Stimulated activated CD8-positive, alpha-beta memory T cell treated with anti-CD3 and anti-CD28 coated beads, Interleukin-12 subunit alpha, Interleukin-12 subunit beta, amount 100 ng/mL, for 4 hours (primary cell): Measurements from ENCODE around the gene NBR1.
"Not testable (repeated sequence)": the region's sequence is repeated elsewhere in the genome, so short reads cannot be mapped to it uniquely, and the experiment has no call there.

Experiments
- DNase-seq: peaks from one replicate; pipeline ENCODE4 v3.0.0-alpha.2; 2020; ENCODE audit warnings: low read depth

The NBR1 gene, protein sequence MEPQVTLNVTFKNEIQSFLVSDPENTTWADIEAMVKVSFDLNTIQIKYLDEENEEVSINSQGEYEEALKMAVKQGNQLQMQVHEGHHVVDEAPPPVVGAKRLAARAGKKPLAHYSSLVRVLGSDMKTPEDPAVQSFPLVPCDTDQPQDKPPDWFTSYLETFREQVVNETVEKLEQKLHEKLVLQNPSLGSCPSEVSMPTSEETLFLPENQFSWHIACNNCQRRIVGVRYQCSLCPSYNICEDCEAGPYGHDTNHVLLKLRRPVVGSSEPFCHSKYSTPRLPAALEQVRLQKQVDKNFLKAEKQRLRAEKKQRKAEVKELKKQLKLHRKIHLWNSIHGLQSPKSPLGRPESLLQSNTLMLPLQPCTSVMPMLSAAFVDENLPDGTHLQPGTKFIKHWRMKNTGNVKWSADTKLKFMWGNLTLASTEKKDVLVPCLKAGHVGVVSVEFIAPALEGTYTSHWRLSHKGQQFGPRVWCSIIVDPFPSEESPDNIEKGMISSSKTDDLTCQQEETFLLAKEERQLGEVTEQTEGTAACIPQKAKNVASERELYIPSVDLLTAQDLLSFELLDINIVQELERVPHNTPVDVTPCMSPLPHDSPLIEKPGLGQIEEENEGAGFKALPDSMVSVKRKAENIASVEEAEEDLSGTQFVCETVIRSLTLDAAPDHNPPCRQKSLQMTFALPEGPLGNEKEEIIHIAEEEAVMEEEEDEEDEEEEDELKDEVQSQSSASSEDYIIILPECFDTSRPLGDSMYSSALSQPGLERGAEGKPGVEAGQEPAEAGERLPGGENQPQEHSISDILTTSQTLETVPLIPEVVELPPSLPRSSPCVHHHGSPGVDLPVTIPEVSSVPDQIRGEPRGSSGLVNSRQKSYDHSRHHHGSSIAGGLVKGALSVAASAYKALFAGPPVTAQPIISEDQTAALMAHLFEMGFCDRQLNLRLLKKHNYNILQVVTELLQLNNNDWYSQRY

DNA sequence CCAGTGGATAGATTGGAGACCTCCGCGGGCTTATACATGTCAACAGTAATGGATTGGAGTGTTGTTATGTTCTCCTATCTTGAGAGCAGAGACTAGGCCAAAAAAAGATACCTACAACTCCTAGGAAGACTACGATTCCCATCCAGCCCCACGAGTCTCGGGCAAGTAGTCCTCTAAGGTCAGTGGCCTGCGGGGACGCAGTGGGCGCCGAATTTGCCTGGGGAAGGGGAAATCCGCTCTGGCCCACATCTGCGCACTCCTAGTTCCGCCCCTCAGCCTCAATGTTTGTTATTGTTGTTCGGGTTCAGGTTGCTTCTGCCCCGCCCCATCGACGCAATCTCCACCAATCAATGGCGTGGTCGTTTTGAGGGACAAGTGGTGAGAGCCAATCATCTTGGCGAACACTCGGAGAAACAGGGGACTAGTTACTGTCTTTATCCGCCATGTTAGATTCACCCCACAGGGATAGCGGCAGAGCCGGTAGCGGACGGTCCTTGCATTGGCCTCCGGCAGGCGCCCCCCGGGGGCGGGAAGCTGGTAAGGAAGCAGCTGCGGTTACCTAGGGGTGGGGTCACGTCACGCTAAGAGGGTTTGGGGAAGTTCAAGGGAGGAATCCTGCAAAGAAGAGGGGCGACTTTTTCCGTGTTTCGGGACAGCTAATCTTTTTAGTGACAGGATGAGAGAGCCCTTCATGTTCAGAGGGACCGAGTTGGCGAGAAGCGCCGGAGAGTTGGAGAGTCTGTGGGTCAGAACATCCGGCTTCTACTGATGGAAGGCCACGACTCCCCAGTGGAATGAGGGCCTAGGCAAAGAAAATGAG is at the start of gene NBR1:
NBR1 (plus strand) TSS at position 449 of the 820 bp plus-strand sequence. CDS start 4,586 bp downstream, outside the sequence.
- peak; percentile 87 for DNase-seq

DNA sequence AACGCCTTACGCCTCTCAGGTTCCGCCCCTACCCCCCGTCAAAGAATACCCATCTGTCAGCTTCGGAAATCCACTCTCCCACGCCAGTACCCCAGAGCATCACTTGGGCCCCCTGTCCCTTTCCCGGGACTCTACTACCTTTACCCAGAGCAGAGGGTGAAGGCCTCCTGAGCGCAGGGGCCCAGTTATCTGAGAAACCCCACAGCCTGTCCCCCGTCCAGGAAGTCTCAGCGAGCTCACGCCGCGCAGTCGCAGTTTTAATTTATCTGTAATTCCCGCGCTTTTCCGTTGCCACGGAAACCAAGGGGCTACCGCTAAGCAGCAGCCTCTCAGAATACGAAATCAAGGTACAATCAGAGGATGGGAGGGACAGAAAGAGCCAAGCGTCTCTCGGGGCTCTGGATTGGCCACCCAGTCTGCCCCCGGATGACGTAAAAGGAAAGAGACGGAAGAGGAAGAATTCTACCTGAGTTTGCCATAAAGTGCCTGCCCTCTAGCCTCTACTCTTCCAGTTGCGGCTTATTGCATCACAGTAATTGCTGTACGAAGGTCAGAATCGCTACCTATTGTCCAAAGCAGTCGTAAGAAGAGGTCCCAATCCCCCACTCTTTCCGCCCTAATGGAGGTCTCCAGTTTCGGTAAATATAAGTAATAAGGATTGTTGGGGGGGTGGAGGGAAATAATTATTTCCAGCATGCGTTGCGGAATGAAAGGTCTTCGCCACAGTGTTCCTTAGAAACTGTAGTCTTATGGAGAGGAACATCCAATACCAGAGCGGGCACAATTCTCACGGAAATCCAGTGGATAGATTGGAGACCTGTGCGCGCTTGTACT is 45.7 kb upstream of the NBR1 start, which contains the start of gene BRCA1:
BRCA1 (minus strand) TSS at position 232 of the 834 bp plus-strand sequence. CDS start 1,268 bp downstream, outside the sequence.
- DNase-seq = peak; percentile 80

DNA sequence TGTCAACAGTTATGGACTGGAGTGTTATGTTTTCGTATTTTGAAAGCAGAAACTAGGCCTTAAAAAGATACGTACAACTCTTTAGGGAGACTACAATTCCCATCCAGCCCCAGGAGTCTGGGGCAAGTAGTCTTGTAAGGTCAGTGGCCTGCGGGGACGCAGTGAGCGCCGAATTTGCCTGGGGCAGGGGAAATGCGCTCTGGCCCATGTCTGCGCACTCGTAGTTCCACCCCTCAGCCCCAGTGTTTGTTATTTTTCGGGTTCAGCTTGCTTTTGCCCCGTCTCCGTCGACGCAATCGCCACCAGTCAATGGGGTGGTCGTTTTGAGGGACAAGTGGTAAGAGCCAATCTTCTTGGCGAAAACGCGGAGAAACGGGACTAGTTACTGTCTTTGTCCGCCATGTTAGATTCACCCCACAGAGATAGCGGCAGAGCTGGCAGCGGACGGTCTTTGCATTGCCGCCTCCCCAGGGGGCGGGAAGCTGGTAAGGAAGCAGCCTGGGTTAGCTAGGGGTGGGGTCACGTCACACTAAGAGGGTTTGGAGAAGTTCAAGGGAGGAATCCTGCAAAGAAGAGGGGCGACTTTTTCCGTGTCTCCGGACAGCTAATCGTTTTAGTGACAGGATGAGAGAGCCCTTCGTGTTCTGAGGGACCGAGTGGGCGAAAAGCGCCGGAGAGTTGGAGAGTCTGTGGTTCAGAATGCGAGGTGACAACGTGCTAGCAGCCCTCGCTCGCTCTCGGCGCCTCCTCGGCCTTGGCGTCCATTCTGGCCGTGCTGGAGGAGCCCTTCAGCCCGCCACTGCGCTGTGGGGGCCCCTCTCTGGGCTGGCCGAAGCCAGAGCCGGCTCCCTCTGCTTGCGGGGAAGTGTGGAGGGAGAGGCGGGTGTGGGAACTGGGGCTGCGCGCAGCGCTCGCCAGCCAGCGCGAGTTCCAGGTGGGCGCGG is 44.8 kb upstream of the NBR1 start:
- no peak for DNase-seq

DNA sequence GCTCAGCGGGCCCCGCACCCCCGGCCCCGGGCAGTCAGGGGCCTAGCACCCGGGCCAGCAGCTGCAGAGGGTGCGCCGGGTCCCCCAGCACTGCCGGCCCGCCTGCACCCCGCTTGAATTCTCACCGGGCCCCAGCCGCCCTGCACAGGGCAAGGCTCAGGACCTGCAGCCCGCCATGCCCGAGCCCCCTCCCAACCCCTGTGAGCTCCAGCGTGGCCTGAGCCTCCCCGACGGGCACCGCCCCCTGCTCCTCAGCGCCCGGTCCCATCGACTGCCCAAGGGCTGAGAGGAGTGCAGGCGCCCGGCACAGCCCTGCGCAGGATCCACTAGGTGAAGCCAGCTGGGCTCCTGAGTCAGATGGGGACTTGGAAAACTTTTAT is 44.1 kb upstream of the NBR1 start:
- DNase-seq = no peak

DNA sequence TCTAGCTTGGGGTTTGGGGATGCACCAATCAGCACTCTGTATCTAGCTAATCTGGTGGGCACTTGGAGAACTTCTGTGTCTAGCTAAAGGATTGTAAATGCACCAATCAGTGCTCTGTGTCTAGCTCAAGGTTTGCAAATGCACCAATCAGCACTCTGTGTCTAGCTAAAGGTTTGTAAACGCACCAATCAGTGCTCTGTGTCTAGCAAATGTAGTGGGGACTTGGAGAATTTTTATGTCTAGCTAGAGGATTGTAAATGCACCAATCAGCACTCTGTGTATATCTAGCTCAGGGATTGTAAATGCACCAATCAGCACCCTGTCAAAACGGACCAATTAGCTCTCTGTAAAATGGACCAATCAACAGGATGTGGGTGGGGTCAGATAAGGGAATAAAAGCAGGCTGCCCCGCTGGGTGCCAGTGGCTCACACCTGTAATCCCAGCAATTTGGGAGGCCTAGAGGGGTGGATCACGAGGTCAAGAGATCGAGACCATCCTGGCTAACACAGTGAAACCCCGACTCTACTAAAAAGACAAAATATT is 43.6 kb upstream of the NBR1 start:
- not testable (repeated sequence) for DNase-seq

DNA sequence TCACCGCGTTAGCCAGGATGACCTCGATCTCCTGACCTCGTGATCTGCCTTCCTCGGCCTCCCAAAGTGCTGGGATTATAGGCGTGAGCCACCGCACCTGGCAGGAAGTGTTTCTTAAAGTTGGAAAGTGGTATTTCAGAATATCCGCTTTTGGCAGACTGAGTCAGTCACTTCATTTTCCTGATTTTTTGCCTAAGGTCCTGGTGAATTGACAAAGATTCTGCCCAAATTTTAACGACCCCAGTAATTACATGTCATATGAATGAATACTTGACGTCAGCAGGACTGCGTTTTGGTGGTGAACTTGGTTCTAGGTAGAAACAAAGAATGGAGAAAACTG is 41.4 kb upstream of the NBR1 start:
- DNase-seq = no peak

DNA sequence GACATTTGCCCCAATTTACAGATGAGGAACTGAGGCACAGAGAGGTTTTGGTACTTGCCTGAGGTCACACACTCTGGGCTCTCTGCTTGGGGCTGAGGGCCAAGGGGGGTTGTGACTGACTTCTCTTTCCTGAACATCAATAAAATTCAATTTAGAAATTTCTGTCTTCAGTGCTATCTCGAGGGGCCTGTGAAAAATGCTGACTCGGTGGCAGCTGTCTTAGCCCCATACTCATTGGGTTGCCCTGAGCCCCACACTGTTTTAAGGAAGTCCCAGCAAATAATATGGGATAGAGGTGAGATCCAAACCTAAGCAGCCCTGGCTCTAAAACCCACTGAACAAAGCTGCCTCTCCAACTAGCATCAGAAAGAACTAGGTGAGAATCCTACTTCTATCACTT is 38.9 kb upstream of the NBR1 start:
- DNase-seq = no peak

DNA sequence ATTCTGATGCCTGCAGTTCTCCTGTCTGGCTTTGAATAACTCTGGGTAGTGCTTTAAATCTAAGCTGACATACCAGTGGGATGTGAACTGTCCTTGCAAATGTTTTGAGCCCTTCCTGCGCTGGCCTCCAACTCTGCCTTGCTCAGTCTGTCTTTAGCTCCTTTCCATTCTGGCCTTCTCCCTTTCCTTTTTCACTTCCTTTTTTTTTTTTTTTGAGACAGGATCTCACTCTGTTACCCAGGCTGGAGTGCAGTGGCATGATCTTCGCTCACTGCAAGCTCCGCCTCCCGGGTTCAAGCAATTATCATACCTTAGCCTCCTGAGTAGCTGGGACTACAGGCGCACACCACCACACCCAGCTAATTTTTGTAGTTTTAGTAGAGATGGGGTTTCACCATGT is 37.6 kb upstream of the NBR1 start:
- not testable (repeated sequence) for DNase-seq

DNA sequence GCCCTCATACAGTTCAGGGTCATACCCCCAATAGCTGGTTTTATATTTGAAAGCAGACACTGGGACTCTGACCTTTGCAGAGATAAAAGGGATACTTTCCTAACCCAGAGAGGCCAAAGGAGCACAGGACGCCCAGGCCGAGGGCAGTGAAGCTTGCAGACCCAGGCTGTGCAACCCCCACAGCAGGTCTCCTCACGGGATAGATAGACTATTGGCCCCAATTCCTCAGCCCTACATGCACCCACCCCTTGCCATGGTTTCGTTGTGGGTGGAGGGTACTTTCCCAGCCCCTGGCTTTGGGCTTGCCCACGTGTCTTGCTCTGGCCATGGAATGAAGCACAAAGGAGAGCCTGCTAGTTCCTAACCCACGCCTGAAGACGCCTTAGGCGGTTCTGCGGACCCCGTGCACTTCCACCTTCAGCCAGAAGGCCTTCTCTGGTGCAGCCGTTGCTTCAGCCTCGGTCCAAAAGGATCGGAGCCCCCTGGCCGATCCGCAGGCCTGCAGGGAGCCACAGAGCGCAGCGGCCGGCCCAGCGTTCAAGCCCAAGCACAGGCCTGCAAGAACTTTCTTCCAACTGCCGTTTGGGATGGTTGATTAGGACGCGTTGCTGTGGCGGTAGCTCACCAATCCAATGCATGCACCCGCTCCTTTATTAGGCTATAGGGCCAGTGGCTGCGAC is 36.1 kb upstream of the NBR1 start:
- no peak for DNase-seq

DNA sequence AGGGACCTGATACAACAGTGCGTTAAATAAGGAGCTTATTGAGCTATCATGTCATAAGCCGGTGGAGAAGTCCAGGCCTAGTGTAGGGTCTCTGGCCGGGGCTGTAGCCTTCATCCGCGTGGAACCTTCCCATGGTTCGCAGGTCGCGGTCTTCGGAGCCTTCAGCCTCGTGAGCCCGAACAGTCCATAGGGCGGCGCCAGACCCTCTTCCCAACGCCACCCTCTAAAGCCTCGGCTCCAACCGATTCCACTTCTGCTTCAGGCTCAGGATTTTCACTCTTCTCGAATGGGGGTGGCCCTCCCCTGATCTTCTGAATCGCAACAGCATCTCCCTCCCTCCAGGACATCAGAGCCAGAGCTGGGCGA is 35.6 kb upstream of the NBR1 start:
- DNase-seq = no peak

DNA sequence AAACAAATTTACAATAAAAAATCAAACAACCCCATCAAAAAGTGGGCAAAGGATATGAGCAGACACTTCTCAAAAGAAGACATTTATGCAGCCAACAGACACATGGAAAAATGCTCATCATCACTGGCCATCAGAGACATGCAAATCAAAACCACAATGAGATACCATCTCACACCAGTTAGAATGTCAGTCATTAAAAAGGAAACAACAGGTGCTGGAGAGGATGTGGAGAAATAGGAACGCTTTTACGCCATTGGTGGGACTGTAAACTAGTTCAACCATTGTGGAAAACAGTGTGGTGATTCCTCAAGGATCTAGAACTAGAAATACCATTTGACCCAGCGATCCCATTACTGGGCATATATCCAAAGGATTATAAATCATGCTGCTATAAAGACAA is 34.4 kb upstream of the NBR1 start:
- DNase-seq = not testable (repeated sequence)

DNA sequence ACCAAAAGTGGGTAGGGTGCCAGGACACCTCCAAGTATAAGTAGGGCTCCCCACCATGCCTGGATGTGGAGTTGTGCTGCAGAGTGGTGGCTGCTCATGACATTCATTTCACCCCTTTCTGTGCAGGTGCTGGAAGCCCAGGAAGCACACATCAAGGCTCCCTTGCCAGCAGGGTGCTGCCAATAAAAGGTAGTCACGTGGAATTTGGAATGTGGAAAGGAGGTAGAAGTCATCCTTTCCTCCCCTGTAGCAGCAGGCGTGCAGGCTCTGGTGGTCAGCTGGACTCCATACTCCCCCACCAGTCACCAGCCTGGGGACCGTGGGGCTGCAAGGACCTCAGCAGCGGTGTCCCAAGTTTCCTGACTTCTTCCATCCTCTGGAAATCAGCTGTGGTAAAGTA is 32.5 kb upstream of the NBR1 start:
- DNase-seq = not testable (repeated sequence)

DNA sequence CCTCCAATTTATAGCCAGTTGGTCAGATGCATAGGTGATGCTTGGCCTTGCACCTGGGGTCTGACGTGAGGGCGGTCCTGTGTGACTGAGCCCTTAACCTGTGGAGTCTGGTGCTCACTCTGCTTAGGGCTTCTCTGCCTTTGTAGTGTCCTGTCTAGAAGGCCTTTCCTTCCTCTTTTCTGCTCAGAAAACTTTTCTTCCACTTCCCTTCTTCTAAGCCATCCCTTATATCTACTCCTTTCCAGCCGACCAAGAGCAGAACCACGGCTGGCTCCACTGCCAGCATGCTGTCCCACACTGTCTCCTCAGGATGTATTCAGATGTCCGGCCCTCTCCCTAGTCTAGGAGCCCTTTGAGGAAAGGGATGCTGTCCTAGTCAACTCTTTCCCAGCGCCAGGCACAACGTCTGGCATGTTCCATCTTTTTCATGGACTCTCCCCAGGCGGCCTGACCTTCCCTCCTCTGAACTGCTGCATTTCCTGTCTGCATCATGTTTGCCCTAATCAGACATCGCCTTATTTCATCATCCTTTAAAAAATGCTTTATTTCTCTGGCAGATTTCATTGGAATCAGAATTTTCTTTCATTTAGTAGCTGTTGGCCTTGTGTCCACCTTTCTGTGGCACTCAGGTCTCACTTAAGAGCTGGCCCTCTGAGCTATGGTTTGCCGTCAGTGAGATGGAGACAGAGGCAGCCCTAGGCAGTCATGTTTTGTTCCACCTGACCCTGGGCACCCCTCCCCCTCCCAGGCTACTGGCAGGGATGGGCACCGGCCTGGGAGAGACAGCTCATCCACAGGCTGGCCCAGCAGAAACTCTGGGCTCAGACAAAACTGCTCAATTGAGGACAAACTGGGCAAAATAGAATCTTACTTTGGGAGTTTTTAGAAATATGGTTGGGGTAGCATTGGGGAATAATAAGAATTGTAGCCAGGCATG is 30.4 kb upstream of the NBR1 start:
- DNase-seq = no peak

DNA sequence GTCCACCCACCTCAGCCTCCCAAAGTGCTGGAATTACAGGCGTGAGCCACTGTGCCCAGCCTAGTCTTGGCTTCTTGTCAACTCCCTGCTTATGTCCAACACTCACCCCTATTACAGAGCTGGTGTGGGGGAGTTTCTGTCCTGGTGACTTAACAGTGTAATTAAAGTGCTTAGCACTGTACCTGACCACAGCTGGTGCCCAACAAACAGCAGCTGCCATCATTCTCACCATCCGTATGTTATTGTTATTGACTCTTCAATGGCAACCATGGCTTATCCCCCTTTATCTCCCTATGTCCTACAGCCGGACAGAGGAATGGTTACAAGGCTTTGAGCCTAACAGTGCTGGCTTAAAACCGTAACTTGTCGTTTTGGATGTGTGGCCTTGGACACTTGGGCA is 28.9 kb upstream of the NBR1 start:
- no peak for DNase-seq

DNA sequence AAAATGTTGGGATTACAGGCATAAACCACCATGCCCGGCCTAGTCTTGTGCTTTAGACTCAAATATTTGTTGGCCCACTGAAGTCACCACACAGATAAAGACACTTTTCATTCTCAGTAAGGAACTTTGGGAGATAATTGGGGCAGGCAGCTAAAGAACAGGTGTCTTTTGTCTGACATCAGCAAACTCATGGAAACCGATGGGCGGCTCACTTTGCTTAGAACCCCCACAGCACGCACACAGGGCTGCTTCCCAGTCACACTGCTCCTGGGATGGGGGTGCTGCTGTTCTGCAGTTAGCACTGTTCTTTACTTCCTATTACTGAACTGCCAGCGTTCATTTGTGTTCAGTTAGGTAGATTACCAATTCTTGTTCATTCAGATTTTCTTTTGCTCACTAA is 27.8 kb upstream of the NBR1 start:
- no peak for DNase-seq

DNA sequence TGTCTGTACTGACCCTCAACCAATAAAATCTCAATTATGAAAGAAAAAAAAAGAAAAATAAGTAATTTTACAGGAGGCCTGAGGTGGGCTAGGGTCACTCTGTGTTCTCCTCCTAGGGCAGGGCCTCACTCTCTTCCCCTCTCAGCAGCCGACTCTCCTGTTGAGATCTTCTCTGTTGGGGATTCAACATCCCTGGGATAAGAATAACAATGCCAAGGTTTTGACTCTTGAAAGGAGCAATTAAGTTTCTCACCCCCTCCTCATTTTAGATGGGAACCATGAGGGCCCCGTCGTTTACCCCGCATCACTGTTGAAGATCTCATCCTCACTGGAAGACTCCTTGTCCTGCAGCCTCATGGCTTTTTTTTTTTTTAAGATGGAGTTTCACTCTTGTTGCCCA is 24.4 kb upstream of the NBR1 start:
- DNase-seq = no peak

DNA sequence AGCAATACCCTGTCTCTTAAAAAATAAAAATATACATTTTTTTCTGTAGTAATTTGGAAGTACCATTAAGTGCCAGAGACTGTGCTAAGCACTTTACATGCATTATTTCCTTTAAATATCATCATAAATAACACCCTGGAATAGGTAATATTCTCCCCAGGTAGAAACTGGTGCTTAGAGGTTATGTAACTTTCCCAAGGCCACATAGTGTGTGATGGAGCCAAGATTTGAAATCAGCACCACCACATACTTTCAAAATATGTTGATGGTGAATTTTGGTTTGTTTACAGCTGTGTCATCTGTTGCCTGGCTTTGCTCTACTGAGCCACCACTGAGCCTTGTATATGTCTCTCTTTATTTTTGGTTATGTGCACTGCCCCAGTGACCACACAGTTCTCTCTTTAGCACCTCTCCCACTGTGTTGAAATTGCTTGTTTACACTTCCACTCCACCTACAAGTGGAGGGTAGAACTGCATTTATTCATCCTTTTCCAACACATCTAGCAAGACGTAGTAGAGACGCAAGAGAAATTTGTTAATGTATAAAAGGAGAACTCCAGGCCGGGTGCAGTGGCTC is 19.0 kb upstream of the NBR1 start:
- DNase-seq = no peak
